DMS53 (cell line): ENCODE measurements around the gene ZC3H7A.
"Not testable (repeated sequence)": the region's sequence is repeated elsewhere in the genome, so short reads cannot be mapped to it uniquely, and the experiment has no call there.

ENCODE experiments used
- DNase-seq: peaks from one replicate; lab custom pipeline; 2025; lab: John Stamatoyannopoulos, UW

ZC3H7A gene

DNA sequence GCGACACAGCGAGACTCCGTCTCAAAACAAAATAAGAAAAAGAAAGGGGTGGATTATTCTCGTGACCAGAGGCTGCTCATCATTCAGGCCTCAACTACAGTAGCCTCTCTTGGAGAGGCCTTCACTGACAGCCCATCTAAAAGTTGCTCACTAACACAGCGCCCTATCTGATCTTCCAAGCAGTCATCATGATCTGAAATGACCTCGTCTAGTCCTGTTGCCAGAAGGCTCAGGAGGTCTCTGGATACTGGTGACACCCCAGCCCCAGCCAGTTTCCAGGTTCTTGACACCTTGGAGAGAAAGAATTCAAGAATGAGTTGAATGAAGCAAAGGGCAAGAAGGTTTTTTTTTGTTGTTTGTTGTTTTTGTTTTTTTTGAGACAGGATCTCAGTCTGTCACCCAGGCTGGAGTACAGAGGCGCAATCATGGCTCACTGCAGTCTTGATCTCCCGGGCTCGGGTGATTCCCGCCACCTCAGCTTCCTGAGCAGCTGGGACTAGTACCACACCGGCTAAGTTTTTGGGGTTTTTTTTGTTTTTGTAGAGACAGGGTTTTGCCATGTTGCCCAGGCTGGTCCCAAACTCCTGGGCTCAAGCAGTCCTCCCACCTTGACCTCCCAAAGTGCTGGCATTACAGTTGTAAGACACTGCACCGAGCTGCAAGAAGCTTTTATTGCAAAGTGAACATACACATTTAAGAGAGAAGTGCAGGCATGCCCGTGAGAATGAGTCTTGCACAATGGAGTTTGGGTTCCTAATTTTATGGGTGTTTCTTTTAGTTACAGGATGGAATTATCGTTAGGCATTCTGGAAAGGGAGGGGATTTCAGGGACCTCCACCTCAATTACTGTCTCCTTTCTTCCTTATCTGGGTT lies 2.7 kb upstream of the ZC3H7A start:
- no peak for DNase-seq

DNA sequence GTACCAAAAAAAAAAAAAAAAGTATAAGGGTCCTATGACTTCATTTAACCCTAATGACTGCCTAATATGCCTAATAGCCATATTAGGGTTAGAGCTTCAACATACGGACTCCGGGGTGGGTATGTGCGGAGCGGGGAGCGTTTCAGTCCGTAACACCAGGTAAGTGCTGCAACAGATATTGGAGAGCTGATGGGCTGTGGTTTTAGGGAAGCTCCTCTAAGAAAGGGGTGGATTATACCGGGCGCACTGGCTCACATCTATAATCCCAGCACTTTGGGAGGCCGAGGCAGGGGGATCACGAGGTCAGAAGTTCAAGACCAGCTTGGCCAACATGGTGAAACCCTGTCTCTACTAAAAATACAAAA lies 1.9 kb upstream of the ZC3H7A start:
- no peak for DNase-seq

DNA sequence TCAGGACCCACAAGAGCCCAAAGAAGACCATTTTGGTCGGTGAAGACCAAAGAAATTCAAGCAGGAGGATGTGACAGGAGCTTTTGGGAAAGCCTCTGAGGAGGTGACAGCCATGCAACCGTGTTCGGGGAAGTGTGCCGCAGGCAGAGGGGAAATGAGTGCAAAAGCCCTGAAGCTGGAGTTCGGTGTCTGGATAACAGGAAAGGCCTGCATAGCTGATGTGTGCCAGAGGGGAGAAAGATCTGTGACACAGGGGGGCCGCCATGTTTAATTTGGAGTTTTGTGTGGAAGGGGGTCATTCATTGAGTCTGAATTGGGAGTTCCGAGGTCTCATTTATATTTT lies 870 bp upstream of the ZC3H7A start:
- DNase-seq, result no peak

- peak; percentile 75 for DNase-seq
These were observed 562 bp downstream of the ZC3H7A start for GRCh38 chr16:11796227-11797165.

GRCh38 chr16:11795887-11796226 lies 1.2 kb downstream of the ZC3H7A start:
- no peak for DNase-seq

DNA sequence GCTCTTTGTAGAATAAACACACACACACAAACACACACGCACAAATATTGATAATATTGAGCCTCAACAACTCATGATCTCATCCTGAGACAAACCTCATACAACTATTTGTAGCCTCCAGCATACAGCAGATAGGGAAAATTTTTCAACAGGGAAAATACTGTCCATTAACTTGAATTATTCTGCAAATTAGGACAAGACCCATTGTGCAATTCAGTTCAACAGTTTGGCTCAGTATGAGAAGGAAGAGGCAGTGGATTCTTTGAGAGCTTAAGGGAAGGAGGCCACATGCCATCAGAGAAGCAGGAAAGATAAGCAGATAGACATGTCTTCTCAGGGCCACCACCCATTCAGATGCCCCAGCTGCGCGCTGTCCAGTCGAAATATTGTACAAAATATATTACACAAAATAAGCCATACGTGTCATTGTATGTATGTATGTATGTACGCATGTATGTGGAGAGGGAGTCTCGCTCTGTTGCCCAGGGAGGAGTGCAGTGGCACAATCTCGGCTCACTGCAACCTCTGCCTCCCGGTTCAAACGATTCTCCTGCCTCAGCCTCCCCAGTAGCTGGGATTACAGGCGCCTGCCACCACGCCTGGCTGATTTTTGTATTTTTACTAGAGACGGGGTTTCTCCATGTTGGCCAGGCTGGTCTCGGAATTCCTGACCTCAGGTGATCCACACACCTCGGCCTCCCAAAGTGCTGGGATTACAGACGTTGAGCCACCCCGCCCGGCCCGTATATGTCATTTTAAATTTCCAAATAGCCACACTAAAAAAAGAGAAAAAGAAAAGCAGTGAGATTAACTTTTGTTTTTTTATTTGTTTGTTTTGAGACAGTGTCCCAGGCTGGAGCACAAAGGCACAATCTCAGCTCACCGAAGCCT lies 1.8 kb downstream of the ZC3H7A start:
- no peak for DNase-seq

DNA sequence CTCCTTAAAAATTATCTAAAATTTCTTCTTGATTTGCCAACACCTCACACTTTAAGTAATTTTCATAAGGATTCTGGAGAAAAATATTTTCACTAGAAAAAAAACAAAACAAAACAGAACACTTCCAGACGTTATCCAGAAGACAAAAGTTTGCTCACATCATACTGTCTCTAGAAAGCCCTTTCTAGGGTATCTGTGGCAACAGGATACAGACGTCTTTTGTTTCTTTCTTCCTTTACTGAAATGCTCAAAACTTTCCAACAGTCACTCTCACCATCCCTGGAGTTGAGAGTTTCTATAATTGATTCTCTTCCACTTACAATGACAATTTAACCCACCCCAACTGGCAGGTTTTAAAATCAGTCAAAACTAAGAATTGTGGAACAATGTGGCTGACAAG lies 2.6 kb downstream of the ZC3H7A start:
- no peak for DNase-seq

GRCh38 chr16:11793840-11794239 lies 3.2 kb downstream of the ZC3H7A start:
- DNase-seq, result peak; percentile 70

GRCh38 chr16:11792410-11793241 lies 4.4 kb downstream of the ZC3H7A start:
- peak; percentile 99 for DNase-seq

- peak; percentile 84 for DNase-seq
These were observed 5.8 kb downstream of the ZC3H7A start for GRCh38 chr16:11791144-11791828.

- no peak for DNase-seq
These were observed 8.1 kb downstream of the ZC3H7A start for GRCh38 chr16:11788914-11789313.

DNA sequence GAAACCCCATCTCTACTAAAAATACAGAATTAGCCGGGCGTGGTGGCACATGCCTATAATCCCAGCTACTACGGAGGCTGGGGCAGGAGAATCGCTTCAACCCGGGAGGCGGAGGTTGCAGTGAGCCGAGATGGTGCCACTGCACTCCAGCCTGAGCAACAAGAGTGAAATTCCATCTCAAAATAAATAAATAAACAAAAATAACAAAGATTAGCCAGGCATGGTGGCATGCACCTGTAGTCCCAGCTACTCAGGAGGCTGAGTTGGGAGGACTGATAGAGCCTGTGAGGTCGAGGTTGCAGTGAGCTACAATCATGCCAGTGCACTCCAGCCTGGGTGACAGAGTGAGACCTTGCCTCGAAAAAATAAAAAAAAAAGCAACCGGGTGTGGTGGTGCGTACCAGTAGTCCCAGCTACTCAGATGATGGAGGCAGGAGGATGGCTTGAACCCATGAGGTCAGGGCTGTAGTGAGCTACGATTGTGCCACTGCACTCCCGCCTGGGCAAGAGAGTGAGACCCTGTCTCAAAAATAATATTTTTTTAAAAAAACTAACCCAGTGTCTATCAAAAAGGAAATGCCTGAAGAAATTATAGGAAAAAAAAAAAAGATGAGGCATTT lies 12.0 kb downstream of the ZC3H7A start:
- not testable (repeated sequence) for DNase-seq

GRCh38 chr16:11784381-11784780 lies 12.7 kb downstream of the ZC3H7A start:
- not testable (repeated sequence) for DNase-seq

DNA sequence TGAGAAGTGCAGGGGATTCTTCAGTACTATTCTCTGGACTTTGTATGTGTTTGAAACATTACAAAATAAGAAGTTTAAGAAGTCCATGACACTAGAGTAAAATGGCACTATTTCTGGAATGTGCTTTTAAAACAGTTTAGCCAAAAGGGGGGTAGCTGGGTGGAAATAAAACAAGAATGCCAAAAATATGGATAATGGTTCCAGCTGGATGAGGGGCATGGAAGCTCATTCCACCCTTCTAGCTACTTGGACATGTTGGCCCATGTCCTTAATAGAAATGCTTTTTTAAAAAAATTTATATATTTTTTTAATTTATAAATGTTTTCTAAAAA lies 13.1 kb downstream of the ZC3H7A start:
- DNase-seq, result no peak

GRCh38 chr16:11783319-11784037 lies 13.6 kb downstream of the ZC3H7A start:
- DNase-seq, result peak; percentile 65

- DNase-seq, result peak; percentile 70
These were observed 15.3 kb downstream of the ZC3H7A start for GRCh38 chr16:11781773-11782172.

- no peak for DNase-seq
These were observed 15.9 kb downstream of the ZC3H7A start for GRCh38 chr16:11780991-11781680.

DNA sequence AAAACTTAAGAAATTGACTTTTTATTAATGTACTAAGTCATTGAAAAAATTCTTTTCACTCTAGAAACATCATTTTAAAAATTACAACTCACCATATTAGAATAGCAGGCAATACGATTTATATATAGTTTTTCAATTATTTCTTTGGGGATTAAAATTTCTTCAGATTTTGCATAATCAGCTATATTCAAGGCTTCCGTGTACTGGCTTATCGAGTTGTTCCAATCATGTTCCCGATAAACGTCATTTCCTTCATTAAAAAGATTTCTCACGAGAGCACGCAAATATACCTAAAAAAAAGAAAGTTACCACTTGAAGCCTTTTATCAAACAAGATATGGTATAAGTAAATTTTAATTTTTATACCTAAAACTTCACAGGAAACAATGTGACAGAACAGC lies 18.0 kb downstream of the ZC3H7A start:
- DNase-seq, result no peak

GRCh38 chr16:11774065-11774626 lies 22.9 kb downstream of the ZC3H7A start:
- DNase-seq, result no peak
